Stimulated activated CD4-positive, alpha-beta T cell treated with anti-CD3 and anti-CD28 coated beads, Interleukin-2, amount 100 ng/mL, for 48 hours (primary cell): Measurements from ENCODE around the gene MPRIP.

ENCODE experiments used
- DNase-seq, 2 donors: peaks; one replicate each; pipeline ENCODE4 v3.0.0-alpha.2; 2020

The MPRIP gene

DNA sequence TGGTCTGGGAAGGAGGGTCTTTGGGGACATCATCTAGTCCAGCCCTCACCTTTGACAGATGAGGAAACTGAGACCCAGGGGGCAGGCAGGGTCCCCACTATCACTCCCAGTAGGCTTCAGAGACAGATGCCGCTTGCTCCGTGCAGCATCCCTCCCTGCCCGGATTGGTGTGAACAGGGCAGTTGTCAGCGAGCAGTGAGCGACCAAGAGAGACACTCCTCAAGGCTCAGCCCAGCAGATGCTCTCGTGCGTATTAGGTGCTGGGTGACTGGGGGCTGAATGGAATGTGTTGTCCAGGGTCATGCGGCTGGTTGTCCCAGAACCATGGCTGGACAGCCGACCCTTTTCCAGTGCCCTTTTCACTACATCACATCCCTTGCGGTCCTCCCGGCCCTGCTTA lies 49.0 kb downstream of the MPRIP start:
- DNase-seq, result no peak

DNA sequence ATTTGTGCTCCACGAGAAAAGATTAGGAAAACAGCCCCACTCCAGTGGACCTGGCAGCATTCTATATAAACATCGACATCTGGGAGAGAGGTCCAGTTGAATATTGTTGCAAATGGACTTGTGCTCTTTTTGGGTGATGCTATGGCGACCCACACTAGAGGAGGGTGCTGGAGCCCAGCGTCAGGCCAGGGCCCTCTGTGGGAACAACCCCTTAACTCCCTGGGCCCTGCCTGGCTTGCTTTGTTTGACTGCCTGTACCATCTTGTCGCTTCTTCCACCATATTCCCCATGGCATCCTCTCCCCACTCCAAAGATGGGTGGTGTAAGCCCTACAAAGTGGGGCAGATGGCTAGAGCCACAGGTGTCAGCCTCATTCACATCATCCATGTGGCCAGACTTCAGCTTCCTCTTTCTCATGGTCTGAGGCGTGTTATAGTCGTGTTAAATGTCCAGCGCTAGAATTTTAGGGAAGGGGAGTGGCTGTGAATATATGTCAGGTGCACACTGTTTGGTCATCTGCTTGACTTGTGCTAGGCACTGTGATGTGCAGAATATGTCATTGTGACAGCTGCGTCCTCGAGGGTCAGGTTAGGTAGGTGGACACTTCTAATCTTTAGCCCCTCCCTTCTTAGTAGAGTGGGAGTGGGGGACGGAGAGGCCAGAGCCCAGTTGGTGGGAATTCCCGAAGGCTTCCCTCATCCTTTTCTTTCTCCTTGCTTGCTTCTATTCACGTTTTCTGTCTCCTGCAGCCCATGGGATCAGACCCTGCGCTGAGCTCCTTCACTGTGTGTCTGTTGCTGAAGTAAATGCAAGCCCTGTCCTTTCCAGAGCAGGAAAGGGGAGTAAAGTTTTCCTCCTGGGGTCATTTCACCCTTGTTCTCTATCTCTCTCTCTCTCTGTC lies 49.8 kb downstream of the MPRIP start:
- DNase-seq, result no peak

DNA sequence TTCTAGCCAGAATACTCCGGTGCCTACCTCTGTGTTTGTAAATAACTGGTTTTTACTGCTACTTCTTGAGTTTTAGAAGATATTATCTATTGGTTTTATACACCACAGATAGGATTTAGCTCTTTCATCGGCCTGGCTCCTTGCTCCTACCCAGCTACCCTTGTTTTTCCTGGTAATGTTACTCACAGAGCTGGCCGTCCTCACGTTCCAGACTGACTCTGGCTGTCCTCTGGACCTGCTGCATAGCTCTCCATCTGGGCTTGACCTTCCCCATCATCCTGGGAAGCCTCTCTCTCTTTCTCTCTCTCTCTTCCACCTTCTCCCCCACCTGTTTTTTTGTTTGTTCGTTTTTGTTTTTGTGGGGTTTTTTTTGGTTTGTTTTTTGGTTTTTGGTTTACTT lies 51.5 kb downstream of the MPRIP start:
- no peak for DNase-seq

DNA sequence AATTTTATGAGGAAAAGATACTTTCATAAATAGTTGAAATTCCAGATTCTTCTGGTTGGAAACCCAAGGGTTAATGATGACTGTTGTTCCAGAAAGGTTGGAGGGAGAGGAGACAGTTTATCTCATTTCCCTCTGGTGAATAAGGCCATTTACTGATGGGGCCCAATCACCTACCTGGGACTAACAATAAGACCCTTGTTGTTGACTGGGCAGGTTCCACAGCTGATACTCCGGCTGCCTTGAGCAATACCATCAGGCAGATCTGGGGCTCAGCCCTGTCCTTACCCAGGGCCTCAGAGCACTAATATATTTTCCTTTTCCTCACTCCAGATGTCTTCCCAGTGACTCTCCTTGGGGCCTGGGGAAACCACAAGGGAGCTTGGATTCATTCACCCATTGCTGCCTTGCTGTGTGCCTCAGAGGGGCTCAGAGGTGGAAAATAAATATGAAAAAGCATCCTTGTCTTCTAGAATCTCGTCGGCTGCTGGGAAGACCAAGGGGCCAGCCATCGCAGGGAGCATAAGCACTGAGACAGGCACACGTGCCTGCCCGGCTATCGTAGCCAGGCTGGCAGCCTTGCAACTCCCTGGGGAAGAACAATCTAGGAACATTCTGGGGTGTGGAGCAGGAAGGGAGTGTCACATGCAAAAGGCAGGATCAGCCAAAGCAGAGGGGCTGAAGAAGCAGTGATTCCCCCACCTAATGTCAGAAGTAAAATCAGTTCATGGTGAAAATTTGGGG lies 54.4 kb downstream of the MPRIP start:
- DNase-seq, result no peak

- DNase-seq, result no peak
These were observed 55.6 kb downstream of the MPRIP start for GRCh38 chr17:17097763-17098345.

DNA sequence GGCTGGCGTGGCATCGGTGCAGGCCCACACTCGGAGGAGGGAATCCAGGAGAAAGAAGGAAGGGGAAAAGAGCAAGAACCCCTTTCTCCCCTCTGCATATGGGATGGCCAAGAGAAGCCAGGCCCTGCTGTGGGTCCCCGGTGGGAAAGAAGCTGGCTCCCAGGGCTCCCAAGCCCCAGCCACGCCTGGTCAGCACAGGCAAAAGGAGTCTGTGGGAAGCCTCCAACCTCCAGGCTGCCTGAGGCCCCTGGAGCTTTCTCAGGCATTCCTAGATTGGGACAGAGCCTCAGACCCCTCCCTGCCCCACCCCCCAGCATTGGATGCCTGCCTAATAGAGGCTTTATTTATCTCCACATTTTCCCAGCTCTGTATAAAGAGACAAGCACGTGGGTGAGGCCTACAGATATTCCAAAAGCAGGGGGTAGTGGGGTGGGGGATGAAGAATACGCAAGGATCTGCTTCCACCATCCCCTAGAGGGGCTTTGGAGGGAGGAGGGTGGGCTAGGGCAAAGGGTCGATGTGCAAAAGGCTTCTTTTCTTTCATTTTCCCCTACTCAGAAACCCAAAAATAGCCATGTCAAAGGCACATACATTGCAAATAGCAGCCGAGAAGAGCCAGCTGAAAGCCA lies 56.4 kb downstream of the MPRIP start:
- DNase-seq, result no peak

- DNase-seq, result no peak
These were observed 59.9 kb downstream of the MPRIP start for GRCh38 chr17:17102176-17102575.

- no peak for DNase-seq
These were observed 60.9 kb downstream of the MPRIP start for GRCh38 chr17:17103160-17103559.

- no peak for DNase-seq
These were observed 61.8 kb downstream of the MPRIP start for GRCh38 chr17:17104036-17104435.

DNA sequence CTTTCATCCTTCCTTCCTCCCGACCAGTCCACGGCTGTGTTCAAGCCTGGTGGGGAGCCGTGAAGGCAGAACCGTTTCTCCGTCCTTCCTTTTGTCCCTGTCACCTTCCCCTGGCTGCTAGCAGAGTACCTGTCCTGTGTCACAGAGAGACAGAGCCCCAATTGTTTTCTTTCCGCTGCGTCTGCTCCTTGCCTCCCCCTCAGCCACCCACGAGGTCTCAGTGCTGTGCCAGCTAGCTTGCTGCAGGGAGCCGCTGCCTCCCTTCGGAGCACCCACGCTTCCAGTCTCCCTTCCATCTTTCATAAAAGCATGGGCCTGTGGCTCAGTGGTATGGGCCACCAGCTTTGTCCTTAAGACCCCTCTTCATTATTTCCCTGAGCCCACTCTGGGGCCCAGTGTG lies 62.2 kb downstream of the MPRIP start:
- DNase-seq, result no peak

DNA sequence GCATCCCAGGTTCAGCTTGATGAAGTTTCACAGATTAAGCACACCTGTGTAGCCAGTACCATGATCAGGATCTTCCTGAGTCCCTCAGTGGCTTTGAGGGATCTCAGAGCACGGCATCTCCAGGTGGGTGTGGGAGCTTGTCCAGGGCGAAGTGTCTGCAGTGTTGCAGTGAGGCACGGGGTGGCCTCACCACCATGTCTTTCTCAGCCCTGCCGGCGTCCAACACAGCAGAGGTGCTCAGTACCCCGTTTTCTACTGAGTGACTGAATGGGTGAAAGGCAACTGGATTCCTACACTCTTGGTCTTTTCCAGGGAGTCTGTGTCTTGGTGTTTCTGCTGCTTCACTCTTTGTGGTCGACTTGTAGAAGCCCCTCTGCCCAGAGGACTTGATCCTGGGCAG lies 63.7 kb downstream of the MPRIP start:
- DNase-seq, result no peak

GRCh38 chr17:17106756-17107155 lies 64.5 kb downstream of the MPRIP start:
- DNase-seq, result no peak

GRCh38 chr17:17107281-17107680 lies 65.0 kb downstream of the MPRIP start:
- DNase-seq, result no peak

DNA sequence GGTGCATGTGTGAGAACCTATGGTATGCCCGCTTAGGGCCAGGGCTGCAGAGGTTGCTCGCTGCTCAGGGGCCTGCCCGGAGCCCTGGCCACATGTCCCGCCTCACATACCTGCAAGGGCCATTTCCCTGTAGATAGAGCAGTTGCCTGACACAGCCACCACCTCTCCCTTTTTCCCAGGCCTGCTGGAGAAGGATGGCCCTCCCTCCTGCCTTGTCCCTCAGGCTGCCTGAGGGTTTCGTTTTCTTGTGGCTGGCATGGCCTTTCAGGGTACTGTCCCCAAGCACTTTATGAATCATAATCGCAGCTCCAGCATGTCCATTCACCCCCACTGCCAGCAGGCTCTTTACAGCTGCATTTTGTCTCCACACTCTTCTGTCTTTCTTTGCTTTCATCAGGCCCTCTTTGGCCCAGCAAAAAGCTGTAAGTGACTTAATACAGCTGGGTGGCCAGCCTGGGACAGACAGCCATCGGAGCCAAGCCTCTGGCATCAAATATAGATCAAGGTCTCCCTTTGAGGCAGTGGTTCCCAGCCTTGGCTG lies 65.7 kb downstream of the MPRIP start:
- DNase-seq, result no peak

- no peak for DNase-seq
These were observed 66.3 kb downstream of the MPRIP start for GRCh38 chr17:17108451-17109049.

- no peak for DNase-seq
These were observed 67.0 kb downstream of the MPRIP start for GRCh38 chr17:17109256-17109655.

DNA sequence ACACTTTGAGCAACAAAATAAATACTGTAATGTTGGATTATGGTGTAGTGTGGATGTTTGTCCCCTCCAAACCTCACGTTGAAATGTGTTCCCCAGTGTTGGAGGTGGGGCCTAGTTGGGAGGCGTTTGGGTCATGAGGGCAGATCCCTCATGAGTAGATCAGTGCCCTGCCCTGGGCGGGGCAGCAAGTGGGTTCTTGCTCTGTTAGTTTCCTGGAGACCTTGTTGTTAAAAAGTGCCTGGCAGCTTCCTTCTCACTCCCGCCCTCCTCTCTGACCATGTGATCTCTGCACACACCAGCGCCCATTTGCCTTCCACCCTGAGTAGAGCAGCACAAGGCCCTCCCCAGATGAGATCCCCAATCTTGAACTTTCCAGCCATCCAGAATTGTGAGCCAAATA lies 67.7 kb downstream of the MPRIP start:
- no peak for DNase-seq

DNA sequence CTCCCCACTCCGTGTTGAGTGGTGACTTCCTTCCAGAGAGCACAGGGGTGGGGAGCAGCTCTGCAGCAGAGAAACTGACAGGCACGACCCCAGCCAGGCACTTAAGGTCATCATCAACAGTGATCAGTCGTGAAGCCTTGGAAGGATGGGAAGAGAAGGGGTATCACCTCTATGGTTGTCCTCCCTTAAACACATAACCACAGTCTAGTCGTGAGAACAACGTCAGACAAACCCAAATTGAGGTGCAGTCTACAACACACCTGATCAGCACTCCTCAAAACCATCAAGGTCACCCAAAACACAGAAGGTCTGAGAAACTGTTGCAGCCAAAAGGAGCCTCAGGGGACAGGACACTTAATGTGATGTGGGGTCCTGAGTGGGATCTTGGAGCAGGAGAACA lies 68.3 kb downstream of the MPRIP start:
- no peak for DNase-seq

DNA sequence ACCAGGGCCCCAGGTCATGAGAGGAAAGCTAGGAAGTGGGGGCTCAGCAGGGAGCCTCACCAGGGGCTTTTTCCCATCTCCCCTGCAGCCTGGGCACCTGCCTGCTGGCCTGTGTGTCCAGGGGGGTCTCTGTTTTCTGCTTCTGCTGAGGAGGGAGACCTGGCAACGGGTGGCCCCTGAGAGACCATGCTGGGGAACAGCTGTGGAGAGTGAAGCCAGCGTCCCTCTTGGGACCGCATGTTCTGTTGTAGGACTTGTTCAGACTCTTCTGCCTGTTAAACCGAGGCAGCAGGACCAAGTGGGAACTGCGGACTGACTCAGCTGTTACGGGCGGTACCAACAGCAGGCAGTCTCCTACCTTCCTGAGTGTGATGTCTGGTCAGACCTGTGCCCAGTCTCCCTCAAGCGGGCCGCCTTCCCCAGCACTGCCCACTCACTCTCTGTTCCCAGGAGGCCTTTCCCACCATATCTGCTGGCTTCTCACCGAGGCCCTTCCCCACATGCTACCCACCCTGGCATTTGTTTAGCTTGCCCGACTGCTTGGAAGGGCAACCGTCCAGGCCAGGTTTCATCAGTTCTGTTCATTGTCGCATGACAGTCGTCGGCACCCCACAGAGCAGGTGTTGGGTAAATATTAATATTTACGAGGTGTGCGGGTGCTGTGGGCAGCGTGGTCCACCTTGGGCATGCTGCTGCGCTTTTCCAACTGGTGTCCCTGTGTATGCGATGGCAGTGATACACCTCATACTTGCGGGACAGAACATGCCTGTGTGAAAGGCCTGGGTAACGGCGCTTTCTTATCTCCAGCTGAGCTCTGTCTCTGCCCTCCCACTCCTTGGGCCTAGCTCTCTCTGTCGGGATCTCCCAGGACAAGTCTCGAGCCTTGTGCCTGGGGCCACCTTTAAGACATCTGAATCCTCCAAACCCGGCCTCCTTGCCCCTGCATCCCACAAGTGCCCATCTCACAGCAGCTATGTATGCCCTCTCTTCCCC lies 69.4 kb downstream of the MPRIP start:
- DNase-seq, result no peak

DNA sequence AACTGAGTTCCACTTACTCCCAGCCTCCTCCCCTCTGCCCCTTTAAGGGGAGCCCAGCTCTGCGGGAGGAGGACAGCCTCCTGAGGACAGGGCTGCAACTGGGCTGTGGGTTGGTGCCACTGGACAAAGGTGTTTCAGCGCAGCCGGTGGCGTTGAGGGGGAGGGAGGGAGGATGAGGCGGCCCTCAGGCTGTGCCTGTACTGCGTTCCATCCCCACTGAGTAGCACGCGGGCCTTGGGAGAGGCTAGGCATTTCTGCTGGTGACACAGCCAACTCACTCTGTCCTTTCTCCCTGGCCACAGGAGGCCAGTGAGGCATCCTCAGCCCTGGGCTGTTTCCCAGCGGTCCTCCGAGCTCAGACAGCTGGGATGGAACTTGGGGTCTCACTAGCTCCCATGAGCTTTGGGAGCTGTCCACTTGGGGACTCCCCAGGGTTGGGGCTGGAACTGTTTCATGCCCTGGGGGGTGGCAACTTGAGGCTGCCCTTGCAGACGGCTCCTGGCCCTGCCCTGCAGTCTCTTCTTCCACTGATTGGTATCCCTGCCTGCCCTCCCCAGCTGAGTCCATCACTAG lies 70.5 kb downstream of the MPRIP start:
- DNase-seq, result no peak

- no peak for DNase-seq
These were observed 72.5 kb downstream of the MPRIP start for GRCh38 chr17:17114592-17115225.
